ENCODE measurements around the gene PCSK1.

DNA sequence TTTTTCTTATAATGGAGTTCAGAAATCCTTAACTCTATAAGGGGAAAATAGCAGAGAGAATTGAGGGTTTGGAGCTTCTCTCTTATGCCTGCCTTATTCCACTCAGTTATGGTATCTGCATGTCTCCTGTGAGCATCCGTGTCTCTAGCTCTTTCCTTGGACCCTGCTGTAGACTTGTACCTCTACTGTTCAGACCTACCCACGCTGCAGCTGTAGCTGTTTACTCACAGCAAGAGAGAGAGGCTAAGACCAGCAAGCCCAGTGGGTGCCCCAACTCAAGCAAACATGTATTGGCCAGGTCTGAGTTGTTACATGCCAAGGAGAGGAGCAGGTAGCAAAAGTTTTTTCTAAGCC is 7.1 kb upstream of the PCSK1 start:
- TF ChIP-seq GATA2 (IDR thresholded peaks at IDR 0.05; ENCODE audit: low read depth, low read length) = no peak
- TF ChIP-seq GATA3 (IDR thresholded peaks at IDR 0.05; ENCODE audit: low read depth, low read length) = no peak
